GM23338 (cell line): Measurements from ENCODE around the gene MINDY1. TPM values are rescaled to one million over a fixed set of nuclear protein-coding genes. Genes with fewer than 3 reads are reported as not detected.

Experiments used
- ATAC-seq: fragments of 200-7000 bp; cut with Tn5 transposase; 3 replicates; pipeline ENCODE4 v1.9.1; 2020
- DNase-seq: peaks from one replicate; pipeline ENCODE4 v3.0.0-alpha.2; 2015; ENCODE audit warnings: low spot score
- H2AFZ ChIP-seq: fragments of 200-600 bp; sonication (generic); 2 replicates; pipeline ENCODE4 v1.8.0; 2016; ENCODE audit warnings: antibody characterized with exemption, mild to moderate bottlenecking, moderate library complexity
- H3F3A ChIP-seq: fragments of 200-600 bp; sonication (generic); replicated peaks from 2 replicates; pipeline ENCODE4 v1.8.0; 2017; ENCODE audit warnings: antibody characterized with exemption, mixed run types, low read depth
- H3K27ac ChIP-seq: fragments of 200-600 bp; sonication (generic); 2 replicates; pipeline ENCODE4 v1.6.1; 2016; ENCODE audit warnings: low read depth
- H3K27me3 ChIP-seq: fragments of 200-600 bp; sonication (generic); 2 replicates; pipeline ENCODE4 v1.8.0; 2016; ENCODE audit warnings: mild to moderate bottlenecking, mixed run types, moderate library complexity; ENCODE audit not compliant: insufficient read depth
- H3K36me3 ChIP-seq: fragments of 200-600 bp; sonication (generic); 2 replicates; pipeline ENCODE4 v1.8.0; 2016; ENCODE audit warnings: mild to moderate bottlenecking; ENCODE audit not compliant: insufficient read depth
- H3K4me1 ChIP-seq: fragments of 200-600 bp; sonication (generic); 2 replicates; pipeline ENCODE4 v1.8.0; 2016; ENCODE audit warnings: mild to moderate bottlenecking, moderate library complexity; ENCODE audit not compliant: insufficient read depth
- H3K4me2 ChIP-seq: fragments of 200-600 bp; sonication (generic); 2 replicates; pipeline ENCODE4 v1.7.1; 2017; ENCODE audit warnings: mixed run types
- H3K4me3 ChIP-seq: fragments of 200-600 bp; sonication (generic); 2 replicates; pipeline ENCODE4 v1.6.1; 2016; ENCODE audit warnings: mixed run types
- H3K79me2 ChIP-seq: fragments of 200-600 bp; sonication (generic); replicated peaks from 2 replicates; pipeline ENCODE4 v1.8.0; 2017; ENCODE audit warnings: mild to moderate bottlenecking; ENCODE audit not compliant: insufficient read depth
- H3K9me2 ChIP-seq: fragments of 200-600 bp; sonication (generic); 2 replicates; pipeline ENCODE4 v1.8.0; 2017; ENCODE audit not compliant: insufficient read depth
- H4K20me1 ChIP-seq: fragments of 200-600 bp; sonication (generic); replicated peaks from 2 replicates; pipeline ENCODE4 v1.8.0; 2017; ENCODE audit warnings: mild to moderate bottlenecking; ENCODE audit not compliant: insufficient read depth
- H3K27ac Mint-ChIP-seq: 2 replicates; pipeline ENCODE4 v1.8.0; 2020; ENCODE audit warnings: inconsistent platforms, mild to moderate bottlenecking, moderate library complexity, mixed read lengths
- H3K27me3 Mint-ChIP-seq: 3 replicates; pipeline ENCODE4 v1.8.0; 2022; ENCODE audit warnings: low read depth, mild to moderate bottlenecking, moderate library complexity, mixed read lengths, inconsistent platforms; ENCODE audit not compliant: insufficient read depth, poor library complexity
- H3K36me3 Mint-ChIP-seq: 3 replicates; pipeline ENCODE4 v1.8.0; 2021; ENCODE audit warnings: low read depth, mild to moderate bottlenecking, inconsistent platforms, moderate library complexity, mixed read lengths
- H3K4me1 Mint-ChIP-seq: 3 replicates; pipeline ENCODE4 v1.8.0; 2020; ENCODE audit warnings: mild to moderate bottlenecking, inconsistent platforms, mixed read lengths
- H3K4me3 Mint-ChIP-seq: 3 replicates; pipeline ENCODE4 v1.8.0; 2021; ENCODE audit warnings: moderate library complexity, mild to moderate bottlenecking, inconsistent platforms, mixed read lengths
- H3K9me3 Mint-ChIP-seq: 3 replicates; pipeline ENCODE4 v1.8.0; 2020; ENCODE audit warnings: moderate library complexity, mild to moderate bottlenecking, inconsistent platforms, mixed read lengths
- CREB1 ChIP-seq: fragments of 250-450 bp; sonication (Bioruptor Pico); IDR thresholded peaks from 2 replicates; pipeline ENCODE4 v1.5.0; 2020; ENCODE audit warnings: low read depth, mild to moderate bottlenecking, moderate library complexity
- CTCF ChIP-seq, 2 experiments: fragments of 200-600 bp in 1 of 2; sonication (generic) in 1 of 2; conservative IDR thresholded peaks; 2 replicates each; pipeline versions ENCODE4 v1.5.1 to v1.6.1; 2016 to 2017; ENCODE audit warnings: antibody characterized with exemption in 2 of 2, low read depth in 2 of 2, mild to moderate bottlenecking in 2 of 2, moderate library complexity in 1 of 2
- ETS1 ChIP-seq: IDR thresholded peaks from 2 replicates; pipeline ENCODE4 v1.6.1; 2016; ENCODE audit warnings: antibody characterized with exemption
- EZH2phosphoT487 ChIP-seq: fragments of 200-600 bp; sonication (generic); IDR thresholded peaks from one replicate; pipeline ENCODE4 v1.8.1; 2018; ENCODE audit warnings: antibody characterized with exemption; ENCODE audit not compliant: unreplicated experiment
- JUNB ChIP-seq: IDR thresholded peaks from one replicate; pipeline ENCODE4 v1.6.1; 2016; ENCODE audit warnings: antibody characterized with exemption; ENCODE audit not compliant: unreplicated experiment
- NANOG ChIP-seq: IDR thresholded peaks from 2 replicates; pipeline ENCODE4 v1.6.1; 2016; ENCODE audit warnings: antibody characterized with exemption, borderline replicate concordance
- POLR2AphosphoS5 ChIP-seq: IDR thresholded peaks from 2 replicates; pipeline ENCODE4 v1.6.1; 2016; ENCODE audit warnings: antibody characterized with exemption, low read depth
- ZNF114 ChIP-seq: fragments of 250-450 bp; sonication (Bioruptor Pico); IDR thresholded peaks from 2 replicates; pipeline ENCODE4 v1.5.0; 2020; ENCODE audit warnings: mild to moderate bottlenecking, moderate library complexity
- ZNF331 ChIP-seq: fragments of 250-450 bp; sonication (Bioruptor Pico); IDR thresholded peaks from 2 replicates; pipeline ENCODE4 v1.5.0; 2020; ENCODE audit warnings: low read depth, mild to moderate bottlenecking, moderate library complexity
- ZNF462 ChIP-seq: fragments of 250-450 bp; sonication (Bioruptor Pico); IDR thresholded peaks from 2 replicates; pipeline ENCODE4 v1.5.0; 2020; ENCODE audit warnings: mild to moderate bottlenecking, moderate library complexity
- polyA plus RNA-seq: library from polyadenylated mRNA; unstranded; fragments of >200 nt; fragmentation: Nextera tagmentation; extraction: Ambion mirVana; gene quantifications from 2 replicates; pipeline ENCODE4 v1.2.1, GENCODE V29; 2016
- total RNA-seq: library from RNA; depleted of rRNA; stranded (reverse); fragments of >200 nt; shearing (Covaris generic); gene quantifications from 2 replicates; pipeline ENCODE4 v1.2.3, GENCODE V29; 2014

The MINDY1 gene
- total and polyA plus RNA-seq, 2 experiments from 2014 or later = 4.5 to 10.3 TPM

GRCh38 chr1:151002611-151003010 lies 4.1 kb downstream of the MINDY1 start:
- Histone ChIP-seq H3K4me2 (no peak overlapping the region), H3K27ac (no peak overlapping the region), H3K27me3 (no peaks in the 10 kb centered on the region), H2AFZ (no peak overlapping the region), H3K9me2 (no peaks in the 10 kb centered on the region), H3K36me3 (no peaks in the 10 kb centered on the region), H3K4me1 (peaks cover 19% of the 10 kb centered on the region), H3F3A (peaks cover 8% of the 10 kb centered on the region; the same call in 1 of the 2 replicates), H3K79me2 (no peaks in the 10 kb centered on the region), H4K20me1 (no peaks in the 10 kb centered on the region), H3K4me3 (no peak overlapping the region)
- Mint-ChIP-seq H3K4me1 (peaks cover 28% of the 10 kb centered on the region), H3K9me3 (no peaks in the 10 kb centered on the region), H3K4me3 (no peak overlapping the region; the same call in 2 of the 3 replicates), H3K36me3 (peaks cover 3% of the 10 kb centered on the region; the same call in 2 of the 3 replicates), H3K27me3 (peaks cover 27% of the 10 kb centered on the region), H3K27ac (no peak overlapping the region)
- ATAC-seq (no peak), DNase-seq (no peak)
- no peak for TF ChIP-seq ETS1
- no peak for TF ChIP-seq JUNB
- no peak for TF ChIP-seq NANOG
- no peak for TF ChIP-seq CREB1 (CRISPR knock-in tag)
- no peak for TF ChIP-seq ZNF462

- H3K27me3 ChIP-seq = no peaks in the 10 kb centered on the region
- no peak for ATAC-seq
- no peak overlapping the region for H3K4me3 ChIP-seq
- no peak for DNase-seq
- peaks cover 23% of the 10 kb centered on the region for H3K27me3 Mint-ChIP-seq
- peaks cover 17% of the 10 kb centered on the region for H3K4me1 ChIP-seq
- H4K20me1 ChIP-seq = no peaks in the 10 kb centered on the region
- H2AFZ ChIP-seq = no peak overlapping the region
- no peaks in the 10 kb centered on the region for H3K79me2 ChIP-seq
- no peak overlapping the region; the same call in 2 of the 3 replicates for H3K4me3 Mint-ChIP-seq
- H3K36me3 Mint-ChIP-seq = peaks cover 5% of the 10 kb centered on the region; the same call in 2 of the 3 replicates
- no peaks in the 10 kb centered on the region for H3K9me2 ChIP-seq
- no peak overlapping the region for H3K27ac Mint-ChIP-seq
- H3K27ac ChIP-seq = no peak overlapping the region
- peaks cover 4% of the 10 kb centered on the region; the same call in 1 of the 2 replicates for H3F3A ChIP-seq
- H3K4me2 ChIP-seq = no peak overlapping the region
- peaks cover 23% of the 10 kb centered on the region for H3K4me1 Mint-ChIP-seq
- H3K36me3 ChIP-seq = no peaks in the 10 kb centered on the region
- H3K9me3 Mint-ChIP-seq = no peaks in the 10 kb centered on the region
- TF ChIP-seq CTCF (conservative IDR thresholded peaks at IDR 0.05; ENCODE audit: low read depth in 2 of 2) = no peak
- no peak for TF ChIP-seq EZH2phosphoT487
- TF ChIP-seq NANOG = no peak
- TF ChIP-seq ZNF114 (CRISPR knock-in tag) = no peak
- TF ChIP-seq JUNB = no peak
- no peak for TF ChIP-seq POLR2AphosphoS5
- no peak for TF ChIP-seq ZNF331 (CRISPR knock-in tag)
These were observed 4.7 kb downstream of the MINDY1 start for GRCh38 chr1:151002051-151002450.
